GM18907 (cell line): Measurements from ENCODE around the gene OR2A14.
"Not testable (repeated sequence)": the region's sequence is repeated elsewhere in the genome, so short reads cannot be mapped to it uniquely, and the experiment has no call there.

Source experiments
- ATAC-seq: cut with Tn5 transposase; IDR thresholded peaks from one replicate; pipeline ENCODE4 v1.9.1; 2021; ENCODE audit warnings: mild to moderate bottlenecking, moderate library complexity; ENCODE audit not compliant: unreplicated experiment

The OR2A14 gene

DNA sequence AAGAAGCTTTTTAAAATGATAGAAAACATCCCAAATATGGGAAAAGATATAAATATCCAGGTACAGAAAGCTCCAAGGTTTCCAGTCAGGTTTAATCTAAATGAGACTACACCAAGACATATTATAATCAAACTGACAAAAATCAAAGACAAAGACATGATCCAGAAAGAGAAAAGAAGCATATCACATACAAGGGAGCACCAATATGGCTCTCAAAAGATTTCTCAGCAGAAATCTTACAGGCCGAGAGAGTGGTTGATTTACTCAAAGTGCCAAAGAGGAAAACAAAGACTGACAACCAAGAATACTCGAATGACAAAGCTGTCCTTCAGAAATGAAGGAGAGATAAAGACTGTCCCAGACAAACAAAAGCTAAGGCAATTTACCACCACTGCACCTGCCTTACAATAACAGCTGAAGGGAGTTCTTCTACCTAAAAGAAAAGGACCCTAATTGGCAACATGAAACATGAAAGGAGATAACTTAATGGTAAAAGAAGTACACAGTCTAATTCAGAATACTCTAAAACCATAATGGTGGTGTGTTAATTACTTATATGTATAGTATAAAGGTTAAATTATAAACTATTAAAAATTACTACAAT is 25.4 kb downstream of the OR2A14 start:
- no peak for ATAC-seq

DNA sequence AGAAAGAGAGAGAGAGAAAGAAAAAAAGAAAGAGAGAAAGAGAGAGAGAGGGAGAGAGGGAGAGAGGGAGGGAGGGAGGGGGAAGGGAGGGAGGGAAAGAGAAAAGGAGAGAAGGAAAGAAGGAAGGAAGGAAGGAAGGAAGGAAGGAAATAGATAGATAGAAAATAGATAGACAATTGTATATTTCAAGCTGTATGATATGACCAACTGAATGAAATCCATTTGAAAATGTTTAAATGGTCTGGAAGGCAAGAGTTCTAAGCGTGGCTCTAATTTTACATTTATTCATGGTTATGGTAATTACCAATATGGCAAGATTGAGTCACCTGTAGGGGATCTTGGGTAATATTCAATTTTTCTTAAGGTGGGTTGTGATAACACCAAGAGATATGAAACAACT is 35.9 kb downstream of the OR2A14 start:
- ATAC-seq, result no peak

DNA sequence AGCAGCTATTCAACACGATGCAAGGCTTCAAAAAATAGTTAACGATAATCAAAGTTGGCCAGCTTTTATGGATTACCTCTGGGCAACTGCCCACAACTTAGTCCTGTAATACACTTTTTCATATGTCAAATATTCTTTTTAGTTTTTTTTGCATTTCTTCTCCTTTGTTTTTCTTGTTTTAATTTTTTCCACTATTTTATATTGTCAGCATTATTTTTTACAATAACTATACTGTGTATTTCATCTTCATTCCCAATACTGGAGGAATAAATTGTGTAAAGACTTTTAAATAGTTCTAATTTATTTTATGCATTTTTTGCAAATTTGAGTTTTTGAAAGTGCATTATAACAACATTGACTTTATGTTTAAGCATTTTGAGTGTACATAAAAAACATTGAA is 41.8 kb downstream of the OR2A14 start:
- no peak for ATAC-seq

DNA sequence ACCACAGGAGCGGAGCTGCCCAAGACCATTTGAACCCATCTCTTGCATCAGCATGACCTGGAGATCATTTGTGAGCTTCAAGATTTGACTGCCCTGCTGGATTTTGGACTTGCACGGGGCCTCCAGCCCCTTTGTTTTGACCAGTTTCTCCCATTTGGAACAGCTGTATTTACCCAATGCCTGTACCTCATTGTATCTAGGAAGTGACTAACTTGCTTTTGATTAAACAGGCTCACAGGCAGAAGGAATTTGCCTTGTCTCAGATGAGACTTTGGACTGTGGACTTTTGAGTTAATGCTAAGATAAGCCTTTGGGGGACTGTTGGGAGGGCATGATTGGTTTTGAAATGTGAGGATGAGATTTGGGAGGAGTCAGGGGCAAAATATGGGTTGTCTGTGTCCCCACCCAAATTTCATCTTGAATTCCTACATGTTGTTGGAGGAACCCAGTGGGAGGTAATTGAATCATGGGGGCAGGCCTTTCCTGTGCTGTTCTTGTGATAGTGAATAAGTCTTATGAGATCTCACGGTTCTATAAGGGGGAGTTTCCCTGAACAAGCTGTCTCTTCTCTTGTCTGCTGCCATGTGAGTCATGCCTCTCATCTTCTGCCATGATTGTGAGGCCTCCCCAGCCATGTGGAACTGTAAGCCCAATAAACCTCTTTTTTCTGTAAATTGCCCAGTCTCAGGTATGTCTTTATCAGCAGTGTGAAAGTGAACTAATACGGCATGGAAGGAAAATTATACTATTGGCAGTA is 48.8 kb downstream of the OR2A14 start:
- not testable (repeated sequence) for ATAC-seq

DNA sequence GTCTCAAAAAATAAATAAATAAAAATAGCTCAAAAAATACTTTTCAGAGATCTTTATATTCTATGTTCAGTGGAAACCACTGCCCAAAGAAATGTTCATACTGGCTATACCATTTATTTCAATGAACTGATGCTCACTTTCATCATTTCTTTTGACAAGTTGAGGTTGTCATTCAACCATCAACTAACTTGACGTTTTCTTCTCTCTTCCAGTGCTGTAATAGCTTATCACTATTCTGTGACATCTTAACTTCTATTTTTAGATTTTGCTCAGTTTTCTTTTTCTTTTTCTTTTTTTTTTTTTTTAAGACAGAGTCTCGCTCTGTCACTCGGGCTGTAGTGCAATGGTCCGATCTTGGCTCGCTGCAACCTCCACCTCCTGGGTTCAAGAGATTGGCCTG is 51.6 kb downstream of the OR2A14 start:
- ATAC-seq, result no peak

DNA sequence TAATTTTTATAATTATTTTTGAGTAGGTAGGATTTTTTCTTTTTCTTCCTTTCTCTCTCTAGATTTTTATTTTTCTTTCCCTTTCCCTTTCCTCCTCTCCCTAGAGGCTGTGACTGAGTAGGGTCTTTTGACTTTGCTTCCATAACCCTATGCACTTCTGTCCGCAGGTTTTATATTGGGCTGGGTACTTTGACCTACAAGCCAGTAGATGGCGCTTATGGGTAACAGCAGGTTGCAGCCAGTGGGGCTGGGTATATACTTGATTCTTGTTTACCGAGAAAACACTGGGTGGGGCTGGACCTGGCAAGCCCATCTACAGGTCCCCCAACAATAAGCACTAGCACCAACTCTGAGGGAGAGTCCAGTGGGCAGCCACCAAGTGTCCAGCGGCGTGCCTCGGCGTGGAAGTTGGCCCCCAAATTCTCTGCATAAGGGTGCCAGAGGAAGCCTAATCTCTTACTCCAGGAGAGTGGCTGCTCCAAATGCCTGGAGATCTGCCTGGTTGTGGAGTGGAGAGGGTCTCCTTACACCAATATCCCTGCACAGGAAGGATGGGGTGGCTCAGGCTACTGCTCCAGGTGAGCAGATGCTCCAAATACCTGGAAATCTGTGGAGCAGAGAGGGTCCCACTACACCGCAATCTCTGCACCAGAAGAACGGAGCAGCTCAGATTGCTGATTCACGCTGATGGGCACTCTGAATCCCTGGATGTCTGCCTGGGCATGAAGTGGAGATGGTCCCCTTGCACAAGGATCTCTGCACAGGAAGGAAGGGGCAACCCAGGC is 55.6 kb downstream of the OR2A14 start:
- ATAC-seq, result peak; percentile 99

DNA sequence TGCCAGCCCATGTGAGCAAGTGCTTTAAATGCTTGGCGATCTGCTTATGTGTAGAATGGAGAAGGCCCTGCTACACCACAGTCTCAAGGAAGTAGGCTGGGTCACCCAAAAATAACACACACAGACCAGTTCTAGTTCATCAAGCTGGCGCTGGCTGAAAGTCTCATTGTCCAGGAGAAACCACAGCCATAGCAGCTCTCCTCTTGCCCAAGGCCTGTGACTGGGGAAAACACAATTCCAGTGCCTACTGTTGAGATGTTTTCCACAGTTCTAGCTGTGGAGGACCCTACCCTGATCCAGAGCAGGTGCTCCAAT is 56.1 kb downstream of the OR2A14 start:
- peak; percentile 23 for ATAC-seq
